GM13976 (cell line): ENCODE measurements around the gene NEK8.
"Not testable (repeated sequence)": the region's sequence is repeated elsewhere in the genome, so short reads cannot be mapped to it uniquely, and the experiment has no call there.

ENCODE experiments used
- DNase-seq: peaks from one replicate; pipeline ENCODE4 v3.0.0; 2012; ENCODE audit warnings: low spot score
- in situ Hi-C: fragments of 300-500 bp; cut with MboI; formaldehyde crosslinking; loops from one replicate; pipeline ENCODE4 v1.12.0; 2022; ENCODE audit warnings: low sequenced_read_pairs, mixed read lengths, inconsistent platforms; ENCODE audit not compliant: unreplicated experiment
- TF ChIP-seq, protein P1 (sequence below): IDR thresholded peaks from 2 replicates; pipeline ENCODE4 v1.5.1; 2012; ENCODE audit warnings: borderline replicate concordance, mild to moderate bottlenecking; ENCODE audit not compliant: insufficient read depth; ENCODE audit errors: extremely low read depth, missing control alignments, control extremely low read depth

The NEK8 gene

DNA sequence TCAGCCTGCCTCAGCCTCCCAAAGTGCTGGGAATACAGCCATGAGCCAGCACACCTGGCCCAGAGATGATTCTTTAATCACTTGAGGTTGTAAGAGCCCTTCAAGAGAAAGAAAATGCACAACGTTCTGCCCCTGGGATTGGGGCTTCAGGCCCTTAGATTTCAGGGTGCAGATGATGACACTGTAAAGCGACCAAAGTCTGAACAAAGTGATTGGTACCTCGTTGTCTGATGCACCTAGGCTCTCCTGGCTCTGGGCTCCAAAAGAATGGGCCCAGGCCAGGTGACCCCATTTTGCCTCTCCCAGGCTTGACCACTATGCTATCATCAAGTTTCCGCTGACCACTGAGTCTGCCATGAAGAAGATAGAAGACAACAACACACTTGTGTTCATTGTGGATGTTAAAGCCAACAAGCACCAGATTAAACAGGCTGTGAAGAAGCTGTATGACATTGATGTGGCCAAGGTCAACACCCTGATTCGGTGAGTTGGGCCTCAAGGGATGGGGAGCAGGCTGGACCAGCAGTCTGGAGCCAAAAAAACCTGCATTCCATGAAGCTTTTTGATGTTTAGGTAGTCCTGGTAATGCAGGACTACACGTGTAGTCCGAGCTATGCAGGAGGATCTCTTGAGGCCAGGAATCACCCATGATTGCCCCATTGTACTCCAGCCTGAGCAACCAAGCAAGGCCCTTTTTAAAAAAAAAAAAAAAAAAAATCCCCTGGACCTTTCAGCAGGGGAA, 6.0 kb upstream of the NEK8 start:
- TF ChIP-seq, protein P1, sequence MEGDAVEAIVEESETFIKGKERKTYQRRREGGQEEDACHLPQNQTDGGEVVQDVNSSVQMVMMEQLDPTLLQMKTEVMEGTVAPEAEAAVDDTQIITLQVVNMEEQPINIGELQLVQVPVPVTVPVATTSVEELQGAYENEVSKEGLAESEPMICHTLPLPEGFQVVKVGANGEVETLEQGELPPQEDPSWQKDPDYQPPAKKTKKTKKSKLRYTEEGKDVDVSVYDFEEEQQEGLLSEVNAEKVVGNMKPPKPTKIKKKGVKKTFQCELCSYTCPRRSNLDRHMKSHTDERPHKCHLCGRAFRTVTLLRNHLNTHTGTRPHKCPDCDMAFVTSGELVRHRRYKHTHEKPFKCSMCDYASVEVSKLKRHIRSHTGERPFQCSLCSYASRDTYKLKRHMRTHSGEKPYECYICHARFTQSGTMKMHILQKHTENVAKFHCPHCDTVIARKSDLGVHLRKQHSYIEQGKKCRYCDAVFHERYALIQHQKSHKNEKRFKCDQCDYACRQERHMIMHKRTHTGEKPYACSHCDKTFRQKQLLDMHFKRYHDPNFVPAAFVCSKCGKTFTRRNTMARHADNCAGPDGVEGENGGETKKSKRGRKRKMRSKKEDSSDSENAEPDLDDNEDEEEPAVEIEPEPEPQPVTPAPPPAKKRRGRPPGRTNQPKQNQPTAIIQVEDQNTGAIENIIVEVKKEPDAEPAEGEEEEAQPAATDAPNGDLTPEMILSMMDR = no peak
- DNase-seq = no peak
- in situ Hi-C loops = no loop called here

DNA sequence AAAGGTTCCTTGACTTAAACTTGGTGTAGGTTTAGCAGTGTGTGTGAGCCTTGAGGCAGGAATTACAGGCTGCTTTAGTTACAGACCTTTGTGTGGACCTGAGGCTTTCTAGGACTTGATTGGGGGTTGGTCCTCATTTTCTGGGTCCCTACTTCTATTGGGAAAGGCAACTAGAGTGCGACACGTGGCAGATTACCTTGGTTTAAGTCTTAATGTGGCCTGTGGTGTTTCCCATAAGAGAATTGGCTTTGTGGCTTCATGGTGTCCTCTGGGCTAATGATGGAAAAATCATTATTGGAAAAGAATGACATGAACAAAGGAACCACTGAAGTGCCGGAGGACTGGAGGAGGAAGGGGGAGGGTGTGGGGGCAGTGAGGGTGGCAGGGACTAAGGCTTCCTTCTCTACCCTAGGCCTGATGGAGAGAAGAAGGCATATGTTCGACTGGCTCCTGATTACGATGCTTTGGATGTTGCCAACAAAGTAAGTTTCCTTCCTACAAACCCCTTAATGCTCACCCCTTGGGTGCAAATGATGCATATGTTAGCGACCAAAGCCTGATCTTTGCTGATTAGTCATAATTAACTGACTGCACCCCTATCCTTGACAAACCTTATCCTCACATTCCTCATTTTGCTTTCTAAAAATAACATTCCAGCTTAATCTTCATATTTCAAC, 5.3 kb upstream of the NEK8 start:
- TF ChIP-seq, protein P1 = no peak
- in situ Hi-C loops = no loop called here

DNA sequence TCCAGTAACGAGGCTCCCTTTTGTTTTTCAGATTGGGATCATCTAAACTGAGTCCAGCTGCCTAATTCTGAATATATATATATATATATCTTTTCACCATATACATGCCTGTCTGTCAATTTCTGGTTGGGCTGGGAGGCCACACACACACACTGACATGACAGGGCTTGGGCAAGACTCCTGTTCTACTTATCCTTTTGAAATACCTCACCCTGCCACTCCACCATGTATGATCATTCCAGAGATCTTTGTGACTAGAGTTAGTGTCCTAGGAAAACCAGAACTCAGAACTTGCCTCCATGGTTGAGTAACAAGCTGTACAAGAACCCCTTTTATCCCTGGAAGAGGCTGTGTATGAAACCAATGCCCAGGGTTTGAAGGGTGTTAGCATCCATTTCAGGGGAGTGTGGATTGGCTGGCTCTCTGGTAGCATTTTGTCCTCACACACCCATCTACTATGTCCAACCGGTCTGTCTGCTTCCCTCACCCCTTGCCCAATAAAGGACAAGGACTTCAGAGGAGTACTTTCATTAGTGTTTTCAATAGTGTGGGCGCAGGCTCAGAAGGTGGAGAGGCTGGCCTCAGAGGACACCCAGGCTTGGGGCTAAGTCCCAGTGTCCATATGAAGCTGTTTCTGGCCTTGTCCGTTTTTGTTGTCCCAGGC, 4.6 kb upstream of the NEK8 start:
- DNase-seq, in situ Hi-C loops: not testable (repeated sequence)

More for the DNA sequence above, 5.3 kb upstream of the NEK8 start:
- DNase-seq = no peak

DNA sequence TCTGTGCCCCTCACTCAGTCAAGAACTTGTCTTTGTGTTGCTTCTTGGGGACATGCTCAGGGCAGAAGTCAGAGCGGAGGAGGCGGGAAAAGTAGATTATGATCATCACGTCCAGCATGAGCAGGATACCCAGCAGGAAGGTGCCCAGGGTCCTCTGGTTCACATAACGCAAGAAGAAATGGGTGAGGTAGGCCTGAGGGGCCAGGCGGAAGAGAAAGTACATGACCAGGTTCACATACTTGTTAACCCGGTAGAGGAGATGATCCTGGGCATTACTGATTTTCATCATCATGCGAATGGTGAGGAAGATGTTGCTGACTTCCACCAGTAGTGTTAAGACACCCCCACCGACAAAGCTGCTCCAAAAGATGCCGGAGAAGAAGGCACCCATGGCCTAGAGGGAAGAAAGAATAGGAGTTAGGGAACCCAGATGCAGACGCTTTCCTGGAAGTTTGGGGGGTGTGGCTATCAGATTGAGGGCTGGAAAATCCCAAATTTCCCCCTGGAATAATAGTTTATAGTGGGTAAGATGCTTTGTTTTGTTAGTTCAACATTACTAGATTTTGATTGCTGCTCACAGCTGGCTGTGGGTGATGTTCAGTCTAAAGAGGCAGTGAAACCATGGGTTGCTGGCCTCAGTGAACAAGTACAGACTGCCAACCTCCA, 4.0 kb upstream of the NEK8 start:
- TF ChIP-seq, protein P1 = no peak
- DNase-seq = no peak
- in situ Hi-C loops = loop anchor here (25.0 kb wide), 1 partner anchor 388 kb away; no protein-coding TSS in a partner anchor

DNA sequence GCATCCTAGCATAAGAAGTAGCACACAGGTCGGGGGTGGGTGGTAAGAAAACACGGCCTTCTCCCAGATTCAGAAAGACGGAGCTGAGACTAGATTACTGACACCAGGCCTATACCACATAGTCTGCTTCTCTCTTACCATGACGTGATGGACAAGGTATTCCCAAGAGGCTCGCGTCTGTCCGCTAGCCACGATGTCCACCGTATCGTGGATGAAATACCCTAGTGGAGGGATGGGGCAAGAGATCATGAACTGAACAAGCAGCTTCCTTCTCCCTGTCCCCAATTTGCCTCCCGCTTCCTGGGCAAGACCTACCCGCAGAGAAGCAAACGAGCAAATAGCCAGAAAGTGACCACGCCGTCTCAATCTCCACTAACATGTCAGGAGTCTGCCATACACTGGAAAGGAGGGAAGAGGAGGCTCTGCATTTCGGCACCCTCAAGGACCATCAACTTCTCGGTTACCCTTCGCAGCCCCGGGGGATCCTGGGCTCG, 3.4 kb upstream of the NEK8 start:
- TF ChIP-seq, protein P1 = peak; percentile 3
- DNase-seq = no peak
- in situ Hi-C loops = loop anchor here (25.0 kb wide), 1 partner anchor 387 kb away; no protein-coding TSS in a partner anchor

DNA sequence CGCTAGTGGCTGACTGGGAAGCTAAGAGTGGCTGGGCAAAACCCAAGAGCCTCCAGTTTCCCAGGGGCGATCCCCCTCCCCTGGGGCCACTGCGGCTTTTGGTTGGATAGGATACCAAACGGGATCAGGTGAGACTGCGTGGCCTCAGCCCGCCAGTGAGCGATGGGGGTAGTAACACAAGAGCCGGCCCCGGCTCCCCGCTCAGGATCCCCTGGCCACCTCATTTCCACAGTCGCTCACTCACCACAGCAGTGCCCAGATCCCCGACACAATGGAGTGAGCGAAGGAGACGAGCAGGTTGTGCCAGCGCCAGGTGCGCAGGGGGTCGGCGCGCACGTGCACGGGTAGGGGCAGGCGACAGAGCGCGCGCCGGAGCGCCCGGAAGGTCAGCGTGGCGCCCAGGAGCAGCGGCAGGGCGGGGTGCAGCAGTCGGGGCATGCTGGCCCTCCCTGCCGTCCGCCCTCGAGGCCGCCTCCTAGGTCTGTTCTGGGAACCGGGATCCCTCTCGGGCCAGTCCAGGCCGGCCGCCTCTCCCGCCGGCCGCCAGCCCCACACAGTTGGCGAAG, 2.8 kb upstream of the NEK8 start:
- TF ChIP-seq, protein P1 = no peak
- in situ Hi-C loops = loop anchor here (25.0 kb wide), 1 partner anchor 387 kb away; no protein-coding TSS in a partner anchor
- no peak for DNase-seq
